ENCODE data around the gene LHFPL4. TPM values are rescaled to one million over a fixed set of nuclear protein-coding genes. Genes with fewer than 3 reads are reported as not detected.
"Not testable (repeated sequence)": the region's sequence is repeated elsewhere in the genome, so short reads cannot be mapped to it uniquely, and the experiment has no call there.

Gene LHFPL4
- polyA plus RNA-seq, 3 donors from 2014 or later, result 0.06 to 0.21 TPM; not detected in 1

- Mint-ChIP-seq H3K4me1 (no peaks in the 10 kb centered on the region), H3K9me3 (no peaks in the 10 kb centered on the region), H3K36me3 (no peaks in the 10 kb centered on the region), H3K4me3 (no peak overlapping the region), H3K27me3 (ENCODE audit: low read depth in 3 of 3) (peaks cover 0 to 10% (median 7%) of the 10 kb centered on the region in 3 donors), H3K27ac (no peak overlapping the region)
- DNase-seq, result no peak
Measured at GRCh38 chr3:9512456-9513045, 41.1 kb downstream of the LHFPL4 start.

DNA sequence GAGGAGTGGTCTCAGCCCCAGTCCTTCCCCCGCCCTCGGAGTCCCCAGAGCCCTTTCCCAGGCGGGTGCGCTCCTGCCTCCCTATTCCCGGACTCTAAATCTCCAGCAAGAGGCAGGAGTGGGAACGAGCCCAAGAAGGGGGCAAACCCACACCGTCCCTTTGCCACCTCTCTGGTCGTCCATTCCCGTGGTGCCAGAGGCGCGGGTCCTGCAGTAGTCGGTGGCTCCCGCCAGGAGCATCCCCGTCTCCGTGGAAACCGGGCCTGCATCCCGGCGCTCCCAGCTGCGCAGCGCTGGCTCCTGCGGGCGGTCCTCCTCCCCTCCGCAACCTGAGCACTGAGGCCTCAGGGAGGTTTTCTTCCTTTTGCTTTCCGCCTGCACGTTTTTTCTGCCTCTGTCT, 44.8 kb downstream of the LHFPL4 start:
- H3K36me3 Mint-ChIP-seq, result no peaks in the 10 kb centered on the region
- H3K9me3 Mint-ChIP-seq, result no peaks in the 10 kb centered on the region
- H3K27me3 Mint-ChIP-seq (ENCODE audit: low read depth in 3 of 3), result peaks cover 2 to 10% (median 8%) of the 10 kb centered on the region in 3 donors
- no peak overlapping the region for H3K4me3 Mint-ChIP-seq
- H3K4me1 Mint-ChIP-seq, result no peaks in the 10 kb centered on the region
- DNase-seq, result no peak
- H3K27ac Mint-ChIP-seq, result no peak overlapping the region

- Mint-ChIP-seq H3K9me3 (no peaks in the 10 kb centered on the region), H3K4me1 (no peaks in the 10 kb centered on the region), H3K4me3 (no peak overlapping the region), H3K27ac (no peak overlapping the region), H3K27me3 (ENCODE audit: low read depth in 3 of 3) (peaks cover 2 to 12% (median 8%) of the 10 kb centered on the region in 3 donors), H3K36me3 (no peaks in the 10 kb centered on the region)
- DNase-seq, result no peak
Measured at GRCh38 chr3:9507586-9508578, 45.7 kb downstream of the LHFPL4 start.

GRCh38 chr3:9503283-9503682, 50.3 kb downstream of the LHFPL4 start:
- Mint-ChIP-seq H3K4me3 (no peak overlapping the region), H3K27ac (no peak overlapping the region), H3K4me1 (peaks cover 2 to 6% of the 10 kb centered on the region in 2 donors), H3K36me3 (no peaks in the 10 kb centered on the region), H3K27me3 (ENCODE audit: low read depth in 3 of 3) (peaks cover 6 to 12% (median 11%) of the 10 kb centered on the region in 3 donors), H3K9me3 (no peaks in the 10 kb centered on the region)
- peak; percentile 35 to 52 (median 43) for DNase-seq

- Mint-ChIP-seq H3K4me1 (peaks cover 2 to 6% of the 10 kb centered on the region in 2 donors), H3K36me3 (no peaks in the 10 kb centered on the region), H3K27me3 (ENCODE audit: low read depth in 3 of 3) (peaks cover 5 to 12% (median 11%) of the 10 kb centered on the region in 3 donors), H3K27ac (no peak overlapping the region), H3K9me3 (no peaks in the 10 kb centered on the region), H3K4me3 (no peak overlapping the region)
- no peak for DNase-seq
Measured at GRCh38 chr3:9501226-9501625, 52.4 kb downstream of the LHFPL4 start.

DNA sequence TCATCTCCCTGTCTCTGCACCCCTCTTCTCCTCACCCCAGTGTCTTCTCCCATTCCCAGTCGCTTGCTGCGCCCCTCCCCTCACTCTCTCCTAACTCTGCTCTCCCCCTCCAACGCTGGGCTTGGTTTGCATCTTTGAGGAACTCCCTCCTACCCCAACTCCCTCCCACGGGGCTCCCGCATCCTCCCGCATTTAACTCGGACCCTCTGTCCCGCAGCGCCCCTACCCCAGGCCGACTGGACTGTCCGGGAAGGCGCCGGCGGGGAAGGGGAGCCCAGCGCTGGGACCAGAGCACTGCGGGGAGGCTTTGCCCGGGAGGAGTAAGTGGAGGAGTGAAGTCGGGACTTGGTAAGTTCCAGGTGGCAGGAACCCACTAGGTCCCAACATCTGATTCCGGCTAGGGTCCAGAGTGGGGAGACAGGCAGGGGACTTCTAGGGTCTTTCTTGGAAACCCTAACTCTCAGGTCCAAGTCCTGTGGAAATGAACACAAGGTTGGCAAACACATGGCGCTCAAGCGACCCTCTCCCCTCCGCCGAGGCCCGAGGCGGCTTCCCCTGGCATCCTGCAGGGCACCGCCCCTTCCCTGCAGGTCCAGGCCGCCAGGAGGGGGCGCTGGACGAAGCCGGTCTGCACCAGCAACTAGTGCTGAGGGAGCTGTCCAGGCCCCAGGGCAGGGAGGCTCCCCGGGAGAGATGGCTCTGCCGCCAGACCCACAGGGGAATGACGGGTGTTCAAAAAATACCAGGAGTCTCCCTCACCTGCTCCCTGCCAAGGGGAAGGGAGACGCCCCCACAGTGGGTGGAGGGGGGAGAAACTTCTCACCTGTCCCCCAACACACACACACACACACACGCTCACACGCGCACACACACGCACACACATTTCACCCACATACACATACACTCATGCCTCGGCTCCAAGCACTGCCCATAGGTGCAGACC, 53.2 kb downstream of the LHFPL4 start:
- DNase-seq, result peak; percentile 23 to 45 (median 39)
- Mint-ChIP-seq H3K9me3 (no peaks in the 10 kb centered on the region), H3K4me1 (peaks cover 2 to 6% of the 10 kb centered on the region in 2 donors), H3K4me3 (no peak overlapping the region), H3K36me3 (no peaks in the 10 kb centered on the region), H3K27ac (peak overlapping the region in 2 of 6 donors; percentile 8 to 22), H3K27me3 (ENCODE audit: low read depth in 3 of 3) (peaks cover 5 to 12% (median 11%) of the 10 kb centered on the region in 3 donors)

GRCh38 chr3:9499455-9500107, 54.0 kb downstream of the LHFPL4 start:
- no peak for DNase-seq
- H3K27ac Mint-ChIP-seq, result no peak overlapping the region
- peaks cover 2 to 6% of the 10 kb centered on the region in 2 donors for H3K4me1 Mint-ChIP-seq
- no peaks in the 10 kb centered on the region for H3K9me3 Mint-ChIP-seq
- peaks cover 5 to 12% (median 11%) of the 10 kb centered on the region in 3 donors for H3K27me3 Mint-ChIP-seq (ENCODE audit: low read depth in 3 of 3)
- H3K36me3 Mint-ChIP-seq, result no peaks in the 10 kb centered on the region
- H3K4me3 Mint-ChIP-seq, result no peak overlapping the region

GRCh38 chr3:9498781-9499180, 54.8 kb downstream of the LHFPL4 start:
- H3K9me3 Mint-ChIP-seq, result no peaks in the 10 kb centered on the region
- peaks cover 2 to 6% of the 10 kb centered on the region in 2 donors for H3K4me1 Mint-ChIP-seq
- no peak overlapping the region for H3K4me3 Mint-ChIP-seq
- peaks cover 5 to 12% (median 11%) of the 10 kb centered on the region in 3 donors for H3K27me3 Mint-ChIP-seq (ENCODE audit: low read depth in 3 of 3)
- H3K27ac Mint-ChIP-seq, result no peak overlapping the region
- no peaks in the 10 kb centered on the region for H3K36me3 Mint-ChIP-seq
- DNase-seq, result no peak

GRCh38 chr3:9497821-9498565, 55.6 kb downstream of the LHFPL4 start:
- H3K27ac Mint-ChIP-seq, result no peak overlapping the region

DNA sequence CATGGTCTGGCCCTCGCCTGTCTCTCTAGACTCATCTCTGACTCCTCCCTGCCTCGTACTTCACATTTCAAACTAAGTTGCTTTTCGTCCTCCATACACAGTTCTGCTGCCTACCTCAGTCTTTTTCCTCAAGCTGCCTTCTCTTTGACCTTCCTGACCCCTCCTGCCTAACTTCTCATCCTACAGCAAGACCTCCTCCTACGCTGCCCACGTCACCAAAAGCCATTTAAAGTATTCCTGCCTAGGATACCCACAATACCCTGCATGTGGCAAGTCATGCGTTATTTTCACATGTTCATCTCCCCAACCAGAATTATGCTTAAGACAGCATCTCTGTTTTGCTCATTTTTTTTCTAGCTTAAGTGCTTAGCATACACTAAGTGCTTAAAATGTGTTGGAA, 56.7 kb downstream of the LHFPL4 start:
- Mint-ChIP-seq H3K4me3 (no peak overlapping the region), H3K36me3 (no peaks in the 10 kb centered on the region), H3K27ac (no peak overlapping the region), H3K27me3 (ENCODE audit: low read depth in 3 of 3) (peaks cover 5 to 9% (median 9%) of the 10 kb centered on the region in 3 donors), H3K4me1 (peaks cover 2 to 6% of the 10 kb centered on the region in 2 donors), H3K9me3 (no peaks in the 10 kb centered on the region)
- no peak for DNase-seq

More at GRCh38 chr3:9497821-9498565, 55.6 kb downstream of the LHFPL4 start:
- H3K36me3 Mint-ChIP-seq, result no peaks in the 10 kb centered on the region
- H3K4me3 Mint-ChIP-seq, result no peak overlapping the region
- peaks cover 5 to 12% (median 9%) of the 10 kb centered on the region in 3 donors for H3K27me3 Mint-ChIP-seq (ENCODE audit: low read depth in 3 of 3)
- H3K9me3 Mint-ChIP-seq, result no peaks in the 10 kb centered on the region
- H3K4me1 Mint-ChIP-seq, result peaks cover 2 to 6% of the 10 kb centered on the region in 2 donors
- DNase-seq, result no peak

GRCh38 chr3:9494036-9494435, 59.6 kb downstream of the LHFPL4 start:
- not testable (repeated sequence) for H3K27me3 Mint-ChIP-seq (ENCODE audit: low read depth in 3 of 3); H3K4me3 Mint-ChIP-seq; DNase-seq; H3K9me3 Mint-ChIP-seq; H3K4me1 Mint-ChIP-seq; H3K27ac Mint-ChIP-seq; H3K36me3 Mint-ChIP-seq

GRCh38 chr3:9491506-9491905, 62.1 kb downstream of the LHFPL4 start:
- Mint-ChIP-seq H3K36me3 (peaks cover 6 to 11% (median 8%) of the 10 kb centered on the region in 3 donors), H3K9me3 (peaks cover 0 to 6% (median 2%) of the 10 kb centered on the region in 6 donors), H3K4me1 (no peaks in the 10 kb centered on the region), H3K27me3 (ENCODE audit: low read depth in 3 of 3) (peaks cover 0 to 1% (median 0%) of the 10 kb centered on the region in 3 donors), H3K27ac (peak overlapping the region in 1 of 6 donors; percentile 35), H3K4me3 (no peak overlapping the region)
- DNase-seq, result no peak
